HFF-Myc (cell line): ENCODE measurements around the gene CCDC171.
A peak's percentile ranks its signal among the peaks of the same experiment; 100 is the strongest.

ENCODE experiments used
- DNase-seq: peaks from one replicate; pipeline ENCODE4 v3.0.0-alpha.2; 2011; ENCODE audit warnings: low read depth; ENCODE audit errors: extremely low read depth
- H3K4me3 ChIP-seq: replicated peaks from 2 replicates; pipeline ENCODE4 v1.5.1; 2011; ENCODE audit warnings: low read depth, mild to moderate bottlenecking, control low read depth, low read length
- TF ChIP-seq, protein P1 (sequence below): IDR thresholded peaks from 2 replicates; pipeline ENCODE4 v1.5.1; 2012; ENCODE audit warnings: mild to moderate bottlenecking, low read depth, low read length, control low read depth; ENCODE audit errors: missing control alignments

CCDC171 gene

GRCh38 chr9:15718423-15718822 lies 165.6 kb downstream of the CCDC171 start:
- no peak overlapping the region for H3K4me3 ChIP-seq
- DNase-seq, result no peak
- TF ChIP-seq, protein P1, sequence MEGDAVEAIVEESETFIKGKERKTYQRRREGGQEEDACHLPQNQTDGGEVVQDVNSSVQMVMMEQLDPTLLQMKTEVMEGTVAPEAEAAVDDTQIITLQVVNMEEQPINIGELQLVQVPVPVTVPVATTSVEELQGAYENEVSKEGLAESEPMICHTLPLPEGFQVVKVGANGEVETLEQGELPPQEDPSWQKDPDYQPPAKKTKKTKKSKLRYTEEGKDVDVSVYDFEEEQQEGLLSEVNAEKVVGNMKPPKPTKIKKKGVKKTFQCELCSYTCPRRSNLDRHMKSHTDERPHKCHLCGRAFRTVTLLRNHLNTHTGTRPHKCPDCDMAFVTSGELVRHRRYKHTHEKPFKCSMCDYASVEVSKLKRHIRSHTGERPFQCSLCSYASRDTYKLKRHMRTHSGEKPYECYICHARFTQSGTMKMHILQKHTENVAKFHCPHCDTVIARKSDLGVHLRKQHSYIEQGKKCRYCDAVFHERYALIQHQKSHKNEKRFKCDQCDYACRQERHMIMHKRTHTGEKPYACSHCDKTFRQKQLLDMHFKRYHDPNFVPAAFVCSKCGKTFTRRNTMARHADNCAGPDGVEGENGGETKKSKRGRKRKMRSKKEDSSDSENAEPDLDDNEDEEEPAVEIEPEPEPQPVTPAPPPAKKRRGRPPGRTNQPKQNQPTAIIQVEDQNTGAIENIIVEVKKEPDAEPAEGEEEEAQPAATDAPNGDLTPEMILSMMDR, result no peak

- TF ChIP-seq, protein P1, result no peak
- no peak for DNase-seq
- no peak overlapping the region for H3K4me3 ChIP-seq
Observed at GRCh38 chr9:15720861-15721260, 168.0 kb downstream of the CCDC171 start.

DNA sequence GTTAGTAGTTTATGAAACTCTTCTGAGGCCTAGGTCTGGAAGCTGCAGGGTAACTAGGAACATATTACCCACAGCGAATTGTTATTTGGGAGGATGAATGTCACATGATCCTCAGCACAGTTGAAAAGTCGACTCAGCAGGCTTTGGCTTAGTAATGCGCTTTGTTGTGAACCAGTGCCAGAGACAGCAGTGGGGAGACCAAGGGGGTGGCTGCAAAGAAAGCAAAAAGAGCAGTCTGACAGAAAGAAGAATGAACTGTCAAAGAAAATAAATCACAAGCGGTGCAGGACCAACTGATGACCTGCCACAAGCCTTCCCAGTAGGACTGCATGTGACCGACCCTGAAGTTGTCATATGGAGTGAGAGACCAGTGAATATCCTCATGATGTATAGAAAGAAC lies 170.0 kb downstream of the CCDC171 start:
- no peak for DNase-seq
- TF ChIP-seq, protein P1, result no peak
- H3K4me3 ChIP-seq, result no peak overlapping the region

DNA sequence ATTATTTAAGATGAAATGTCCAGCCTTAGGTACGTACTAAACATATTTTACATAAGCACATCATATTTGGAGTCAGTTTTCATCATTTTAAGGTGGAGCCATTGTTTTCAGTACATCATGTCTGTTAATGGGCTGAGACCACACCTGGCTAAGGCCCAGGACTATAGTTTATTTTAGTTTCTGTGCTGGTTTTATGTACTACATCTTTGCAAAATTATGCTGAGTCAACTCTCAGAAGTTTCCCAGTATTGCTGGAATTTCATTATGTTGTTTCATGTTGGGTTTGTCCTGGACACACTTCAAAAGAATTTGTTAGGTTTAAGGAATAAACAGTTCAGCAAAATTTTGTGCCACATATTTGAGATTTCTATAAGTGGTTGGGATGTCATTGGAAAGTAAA lies 171.2 kb downstream of the CCDC171 start:
- DNase-seq, result no peak
- TF ChIP-seq, protein P1, result no peak

GRCh38 chr9:15724612-15725011 lies 171.8 kb downstream of the CCDC171 start:
- TF ChIP-seq, protein P1, result no peak
- no peak for DNase-seq
- H3K4me3 ChIP-seq, result no peak overlapping the region

More for the DNA sequence above, 171.2 kb downstream of the CCDC171 start:
- no peak overlapping the region for H3K4me3 ChIP-seq

- DNase-seq, result peak; percentile 59
- no peak overlapping the region for H3K4me3 ChIP-seq
- TF ChIP-seq, protein P1, result no peak
Observed at GRCh38 chr9:15725953-15726352, 173.1 kb downstream of the CCDC171 start.

DNA sequence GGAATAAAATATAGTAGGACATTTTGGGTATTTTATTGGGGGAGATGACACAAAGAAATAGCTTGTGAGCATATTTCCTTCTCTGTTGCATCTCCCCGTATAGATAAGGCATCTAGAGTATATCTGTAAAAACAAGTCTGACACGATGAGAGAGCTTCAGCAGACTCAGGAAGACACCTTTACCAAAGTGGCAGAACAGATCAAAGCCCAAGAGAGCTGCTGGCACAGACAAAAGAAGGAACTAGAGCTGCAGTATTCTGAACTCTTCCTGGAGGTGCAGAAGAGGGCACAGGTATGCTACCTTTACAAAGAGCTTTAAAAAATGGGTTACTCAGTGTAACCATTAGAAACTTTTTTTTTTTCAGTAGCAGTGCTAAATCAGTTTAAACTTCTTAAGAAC lies 176.7 kb downstream of the CCDC171 start:
- no peak for DNase-seq
- H3K4me3 ChIP-seq, result no peak overlapping the region
- TF ChIP-seq, protein P1, result no peak
